ENCODE results near the gene PHRF1. TPM values are rescaled to one million over a fixed set of nuclear protein-coding genes. Genes with fewer than 3 reads are reported as not detected.

The PHRF1 gene
- total and polyA plus RNA-seq, 2 experiments from 2014 or later, result 25.6 to 26.9 TPM

GRCh38 chr11:597166-597725, 21.0 kb downstream of the PHRF1 start:
- Histone ChIP-seq H3K36me3 (replicated peaks; ENCODE audit: insufficient read depth, low read depth) (no peaks in the 10 kb centered on the region), H3K4me3 (no peak overlapping the region), H3K9me2 (replicated peaks; ENCODE audit: insufficient read depth) (no peaks in the 10 kb centered on the region), H3K79me2 (peaks cover 27% of the 10 kb centered on the region), H3K9me3 (ENCODE audit: low read depth) (no peaks in the 10 kb centered on the region), H2AFZ (no peak overlapping the region), H3K4me2 (no peak overlapping the region), H3K27ac (no peak overlapping the region), H4K20me1 (ENCODE audit: insufficient read depth, poor library complexity, severe bottlenecking) (peaks cover 6% of the 10 kb centered on the region), H3K4me1 (ENCODE audit: insufficient read depth) (no peaks in the 10 kb centered on the region), H3K27me3 (no peaks in the 10 kb centered on the region)
- DNase-seq (ENCODE audit: low spot score), result no peak
- TF ChIP-seq EZH2phosphoT487 (IDR thresholded peaks at IDR 0.05; ENCODE audit: low read depth, severe bottlenecking, unreplicated experiment) (no peak), EZH2 (IDR thresholded peaks at IDR 0.05; ENCODE audit: borderline replicate concordance) (no peak), CTCF (IDR thresholded peaks at IDR 0.05; ENCODE audit: poor library complexity) (no peak)
- WGBS (ENCODE audit: low lambda C conversion rate, missing lambda C conversion rate), result 97% methylated on average over 23 of the region's 29 CpGs

GRCh38 chr11:598005-598680, 21.9 kb downstream of the PHRF1 start:
- TF ChIP-seq EZH2 (IDR thresholded peaks at IDR 0.05; ENCODE audit: borderline replicate concordance), result no peak
- TF ChIP-seq EZH2phosphoT487 (IDR thresholded peaks at IDR 0.05; ENCODE audit: low read depth, severe bottlenecking, unreplicated experiment), result no peak
- TF ChIP-seq CTCF (IDR thresholded peaks at IDR 0.05; ENCODE audit: poor library complexity), result no peak
- H3K9me3 ChIP-seq (ENCODE audit: low read depth), result no peaks in the 10 kb centered on the region
- no peak for DNase-seq (ENCODE audit: low spot score)
- peaks cover 6% of the 10 kb centered on the region for H4K20me1 ChIP-seq (ENCODE audit: insufficient read depth, poor library complexity, severe bottlenecking)
- H2AFZ ChIP-seq, result no peak overlapping the region
- no peaks in the 10 kb centered on the region for H3K36me3 ChIP-seq (replicated peaks; ENCODE audit: insufficient read depth, low read depth)
- no peak overlapping the region for H3K4me2 ChIP-seq
- no peak overlapping the region for H3K4me3 ChIP-seq
- H3K4me1 ChIP-seq (ENCODE audit: insufficient read depth), result no peaks in the 10 kb centered on the region
- no peaks in the 10 kb centered on the region for H3K27me3 ChIP-seq
- 94% methylated on average over 27 of the region's 30 CpGs for WGBS (ENCODE audit: low lambda C conversion rate, missing lambda C conversion rate)
- no peaks in the 10 kb centered on the region for H3K9me2 ChIP-seq (replicated peaks; ENCODE audit: insufficient read depth)
- peaks cover 27% of the 10 kb centered on the region for H3K79me2 ChIP-seq
- no peak overlapping the region for H3K27ac ChIP-seq

- WGBS (ENCODE audit: low lambda C conversion rate, missing lambda C conversion rate), result 96% methylated on average over 23 of the region's 23 CpGs
Observed at GRCh38 chr11:601573-602245, 25.4 kb downstream of the PHRF1 start.

More at GRCh38 chr11:601573-602245, 25.4 kb downstream of the PHRF1 start:
- Histone ChIP-seq H3K4me1 (ENCODE audit: insufficient read depth) (no peaks in the 10 kb centered on the region), H3K9me3 (ENCODE audit: low read depth) (no peaks in the 10 kb centered on the region), H3K36me3 (replicated peaks; ENCODE audit: insufficient read depth, low read depth) (no peaks in the 10 kb centered on the region), H3K4me2 (no peak overlapping the region), H3K9me2 (replicated peaks; ENCODE audit: insufficient read depth) (no peaks in the 10 kb centered on the region), H3K27ac (no peak overlapping the region), H3K79me2 (peaks cover 4% of the 10 kb centered on the region), H3K4me3 (no peak overlapping the region), H4K20me1 (ENCODE audit: insufficient read depth, poor library complexity, severe bottlenecking) (peaks cover 4% of the 10 kb centered on the region), H2AFZ (no peak overlapping the region), H3K27me3 (no peaks in the 10 kb centered on the region)
- DNase-seq (ENCODE audit: low spot score), result no peak
- TF ChIP-seq EZH2phosphoT487 (IDR thresholded peaks at IDR 0.05; ENCODE audit: low read depth, severe bottlenecking, unreplicated experiment) (no peak), EZH2 (IDR thresholded peaks at IDR 0.05; ENCODE audit: borderline replicate concordance) (no peak), CTCF (IDR thresholded peaks at IDR 0.05; ENCODE audit: poor library complexity) (no peak)

Data from hepatocyte (in vitro differentiated cells).